ENCODE data around the gene BTG1. TPM values are rescaled to one million over a fixed set of nuclear protein-coding genes. Genes with fewer than 3 reads are reported as not detected.

BTG1 gene
- total RNA-seq, 1 donor: 5.6 TPM

DNA sequence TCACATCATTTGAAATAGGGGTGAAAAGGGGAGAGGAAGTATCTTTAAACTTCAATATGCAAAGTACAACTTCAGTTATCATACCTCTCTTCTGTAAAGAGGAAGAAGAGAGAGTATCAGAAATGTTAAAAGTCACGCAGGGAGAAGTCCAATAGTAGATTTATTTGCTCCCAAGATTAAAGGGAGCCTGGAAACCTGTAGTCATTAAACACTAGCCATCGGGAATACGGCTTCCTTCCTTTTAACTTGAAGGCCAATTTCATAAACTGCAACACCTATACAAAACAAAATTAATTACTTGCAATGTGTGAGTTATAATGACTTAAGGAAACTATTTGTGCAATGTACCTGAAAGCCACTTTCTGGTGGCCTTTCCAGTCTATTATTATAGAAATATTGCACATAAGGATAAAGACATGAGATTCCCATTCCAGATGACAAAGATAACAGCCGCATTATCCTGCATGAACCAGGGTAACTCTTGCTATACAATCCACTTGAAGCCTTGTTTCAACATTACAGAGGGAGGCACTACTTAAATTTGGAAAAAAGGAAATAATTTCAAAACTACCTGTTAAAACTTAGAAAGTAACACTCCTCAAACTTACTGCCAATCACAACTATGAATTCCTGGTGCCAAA lies 4.6 kb downstream of the BTG1 start:
- TF ChIP-seq, protein P1, sequence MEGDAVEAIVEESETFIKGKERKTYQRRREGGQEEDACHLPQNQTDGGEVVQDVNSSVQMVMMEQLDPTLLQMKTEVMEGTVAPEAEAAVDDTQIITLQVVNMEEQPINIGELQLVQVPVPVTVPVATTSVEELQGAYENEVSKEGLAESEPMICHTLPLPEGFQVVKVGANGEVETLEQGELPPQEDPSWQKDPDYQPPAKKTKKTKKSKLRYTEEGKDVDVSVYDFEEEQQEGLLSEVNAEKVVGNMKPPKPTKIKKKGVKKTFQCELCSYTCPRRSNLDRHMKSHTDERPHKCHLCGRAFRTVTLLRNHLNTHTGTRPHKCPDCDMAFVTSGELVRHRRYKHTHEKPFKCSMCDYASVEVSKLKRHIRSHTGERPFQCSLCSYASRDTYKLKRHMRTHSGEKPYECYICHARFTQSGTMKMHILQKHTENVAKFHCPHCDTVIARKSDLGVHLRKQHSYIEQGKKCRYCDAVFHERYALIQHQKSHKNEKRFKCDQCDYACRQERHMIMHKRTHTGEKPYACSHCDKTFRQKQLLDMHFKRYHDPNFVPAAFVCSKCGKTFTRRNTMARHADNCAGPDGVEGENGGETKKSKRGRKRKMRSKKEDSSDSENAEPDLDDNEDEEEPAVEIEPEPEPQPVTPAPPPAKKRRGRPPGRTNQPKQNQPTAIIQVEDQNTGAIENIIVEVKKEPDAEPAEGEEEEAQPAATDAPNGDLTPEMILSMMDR (IDR thresholded peaks at IDR 0.05; ENCODE audit: insufficient read depth, low read depth, low read length): no peak
- no peak for DNase-seq (ENCODE audit: low read depth)
- peak overlapping the region; percentile 92 for H3K4me3 ChIP-seq (ENCODE audit: low read depth, low read length)

- TF ChIP-seq, protein P1 (IDR thresholded peaks at IDR 0.05; ENCODE audit: insufficient read depth, low read depth, low read length): no peak
- peak overlapping the region; percentile 92 for H3K4me3 ChIP-seq (ENCODE audit: low read depth, low read length)
- no peak for DNase-seq (ENCODE audit: low read depth)
These were observed 5.5 kb downstream of the BTG1 start for GRCh38 chr12:92140156-92140555.

GRCh38 chr12:92139634-92140150 lies 6.0 kb downstream of the BTG1 start:
- H3K4me3 ChIP-seq (ENCODE audit: low read depth, low read length): peak overlapping the region; percentile 92
- DNase-seq (ENCODE audit: low read depth): no peak
- TF ChIP-seq, protein P1 (IDR thresholded peaks at IDR 0.05; ENCODE audit: insufficient read depth, low read depth, low read length): no peak

DNA sequence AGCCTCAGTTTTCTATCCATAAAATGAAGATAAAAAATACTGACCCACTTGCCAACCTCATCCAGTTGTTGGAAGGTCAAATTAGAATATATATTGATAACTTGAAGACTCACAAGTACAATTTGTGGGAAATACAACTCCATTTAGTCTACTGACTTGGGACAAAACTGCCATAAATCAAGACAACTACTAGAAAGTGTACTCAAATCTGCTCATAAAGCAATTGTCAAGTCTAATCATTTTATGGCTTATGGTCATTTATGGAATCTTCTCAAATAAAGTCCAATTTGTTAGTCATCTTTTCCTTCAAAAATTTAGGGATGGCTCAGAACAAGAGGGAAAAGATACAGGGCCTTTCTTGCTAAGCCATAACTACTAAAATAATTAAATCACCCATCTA lies 7.0 kb downstream of the BTG1 start:
- DNase-seq (ENCODE audit: low read depth): no peak
- H3K4me3 ChIP-seq (ENCODE audit: low read depth, low read length): peak overlapping the region; percentile 92
- TF ChIP-seq, protein P1 (IDR thresholded peaks at IDR 0.05; ENCODE audit: insufficient read depth, low read depth, low read length): no peak

GRCh38 chr12:92138144-92138543 lies 7.5 kb downstream of the BTG1 start:
- TF ChIP-seq, protein P1 (IDR thresholded peaks at IDR 0.05; ENCODE audit: insufficient read depth, low read depth, low read length): no peak
- H3K4me3 ChIP-seq (ENCODE audit: low read depth, low read length): peak overlapping the region; percentile 92
- no peak for DNase-seq (ENCODE audit: low read depth)

- TF ChIP-seq, protein P1 (IDR thresholded peaks at IDR 0.05; ENCODE audit: insufficient read depth, low read depth, low read length): no peak
- H3K4me3 ChIP-seq (ENCODE audit: low read depth, low read length): peak overlapping the region; percentile 92
- DNase-seq (ENCODE audit: low read depth): peak; percentile 90
These were observed 8.5 kb downstream of the BTG1 start for GRCh38 chr12:92136965-92137721.
